Tibial nerve (tissue), 4 donors: ENCODE data around the gene ARSB.

Experiments used
- CTCF ChIP-seq, 5 experiments: fragments of 200-600 bp in 3 of 5; fragments of 450-650 bp in 2 of 5; sonication (generic) in 3 of 5; IDR thresholded peaks; one replicate each; pipeline ENCODE4 v1.5.1; 2016 to 2019; ENCODE audit warnings: antibody characterized with exemption in 5 of 5, mild to moderate bottlenecking in 3 of 5, moderate library complexity in 2 of 5
- EP300 ChIP-seq, 2 donors: sonication (generic); formaldehyde crosslinking; IDR thresholded peaks; one replicate each; pipeline ENCODE4 v1.6.1; 2017; ENCODE audit warnings: antibody characterized with exemption in 2 of 2, mild to moderate bottlenecking in 1 of 2
- POLR2A ChIP-seq, 2 donors: fragments of 450-650 bp; IDR thresholded peaks; one replicate each; pipeline ENCODE4 v1.6.1; 2017; ENCODE audit warnings: antibody characterized with exemption in 2 of 2, mild to moderate bottlenecking in 2 of 2, moderate library complexity in 2 of 2

- TF ChIP-seq CTCF (IDR thresholded peaks at IDR 0.05) (no peak), EP300 (IDR thresholded peaks at IDR 0.05) (no peak), POLR2A (IDR thresholded peaks at IDR 0.05) (no peak)
These were observed 233.2 kb downstream of the ARSB start for GRCh38 chr5:78751872-78752271.
